Myocyte (in vitro differentiated cells): ENCODE results near the gene FJX1. TPM values are rescaled to one million over a fixed set of nuclear protein-coding genes. Genes with fewer than 3 reads are reported as not detected.
A peak's percentile ranks its signal among the peaks of the same experiment; 100 is the strongest.

ENCODE experiments used
- DNase-seq: peaks from one replicate; pipeline ENCODE4 v3.0.0-alpha.2; 2012; ENCODE audit warnings: low read depth
- polyA plus RNA-seq: library from polyadenylated mRNA; unstranded; fragments of >200 nt; gene quantifications from one replicate; pipeline ENCODE4 v1.2.1, GENCODE V29; 2012; ENCODE audit warnings: missing spikeins
- total RNA-seq: library from RNA; depleted of rRNA; stranded (reverse); fragments of >200 nt; gene quantifications from 2 replicates; pipeline ENCODE4 v1.2.3, GENCODE V29; 2014

The FJX1 gene, protein sequence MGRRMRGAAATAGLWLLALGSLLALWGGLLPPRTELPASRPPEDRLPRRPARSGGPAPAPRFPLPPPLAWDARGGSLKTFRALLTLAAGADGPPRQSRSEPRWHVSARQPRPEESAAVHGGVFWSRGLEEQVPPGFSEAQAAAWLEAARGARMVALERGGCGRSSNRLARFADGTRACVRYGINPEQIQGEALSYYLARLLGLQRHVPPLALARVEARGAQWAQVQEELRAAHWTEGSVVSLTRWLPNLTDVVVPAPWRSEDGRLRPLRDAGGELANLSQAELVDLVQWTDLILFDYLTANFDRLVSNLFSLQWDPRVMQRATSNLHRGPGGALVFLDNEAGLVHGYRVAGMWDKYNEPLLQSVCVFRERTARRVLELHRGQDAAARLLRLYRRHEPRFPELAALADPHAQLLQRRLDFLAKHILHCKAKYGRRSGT
- total RNA-seq, result 42.9 and 48.1 TPM in 2 replicates
- polyA plus RNA-seq, result 62.7 TPM

DNA sequence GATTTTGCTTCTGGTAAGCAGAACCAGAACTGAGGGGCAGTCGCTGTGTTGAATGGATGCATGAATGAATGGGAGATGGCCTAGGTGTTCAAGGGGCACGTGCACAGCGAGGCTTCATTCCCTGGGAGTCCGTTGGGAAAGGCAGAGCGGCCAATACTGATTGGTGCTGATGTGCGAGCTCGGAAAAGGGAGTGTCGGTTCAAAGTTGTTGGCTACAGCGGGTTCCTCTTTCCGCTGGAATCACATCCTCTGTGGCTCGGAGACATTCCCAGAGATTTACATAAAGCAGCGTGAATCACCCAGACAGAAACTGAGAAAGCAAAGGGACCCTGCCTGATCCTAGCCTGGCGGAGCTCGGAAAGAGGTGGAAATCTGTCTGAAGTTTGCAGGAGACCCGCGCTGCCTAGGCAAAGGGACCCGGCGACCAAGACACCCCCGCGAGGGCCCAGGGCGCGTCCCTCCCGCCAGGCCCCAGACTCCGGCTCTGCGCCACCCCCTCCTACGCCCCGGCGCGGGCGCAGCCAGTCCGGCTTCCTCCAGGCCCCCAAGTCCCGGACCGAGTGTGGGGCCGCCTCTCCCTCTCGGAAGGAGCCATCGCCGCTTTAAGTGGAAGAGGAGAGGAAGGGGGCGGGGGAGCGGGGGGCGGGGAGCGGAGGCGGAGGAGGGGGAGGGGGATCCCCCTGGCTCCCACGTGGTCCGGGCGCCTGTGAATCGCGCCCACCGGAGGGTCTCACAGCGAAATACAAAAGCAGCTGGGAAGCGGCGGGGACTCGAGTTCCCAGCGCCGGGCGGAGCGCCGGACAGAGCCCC is at the start of gene FJX1:
Gene FJX1 (plus strand): TSS at position 774 of the 810 bp plus-strand sequence. CDS start 177 bp downstream, outside the sequence.
- DNase-seq, result peak; percentile 88

DNA sequence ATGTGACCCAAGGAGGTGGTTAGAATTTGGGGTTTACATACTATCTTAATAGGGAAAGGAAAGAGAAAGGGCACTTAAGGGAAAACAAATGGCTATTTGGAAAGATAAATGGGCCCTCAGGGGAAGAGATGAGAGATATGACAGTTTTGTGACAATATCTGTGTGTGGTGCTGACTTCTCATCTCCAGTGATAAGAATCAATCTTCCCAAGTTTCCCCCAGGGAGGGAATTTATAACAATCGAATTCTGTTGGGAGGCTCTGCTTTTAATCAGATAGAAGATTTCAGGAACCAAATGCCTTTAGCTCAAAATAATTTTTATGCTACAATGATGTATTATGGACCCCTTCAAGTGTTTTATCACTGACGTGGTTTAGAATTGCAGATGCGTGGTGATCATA is 46.6 kb upstream of the FJX1 start:
- no peak for DNase-seq

DNA sequence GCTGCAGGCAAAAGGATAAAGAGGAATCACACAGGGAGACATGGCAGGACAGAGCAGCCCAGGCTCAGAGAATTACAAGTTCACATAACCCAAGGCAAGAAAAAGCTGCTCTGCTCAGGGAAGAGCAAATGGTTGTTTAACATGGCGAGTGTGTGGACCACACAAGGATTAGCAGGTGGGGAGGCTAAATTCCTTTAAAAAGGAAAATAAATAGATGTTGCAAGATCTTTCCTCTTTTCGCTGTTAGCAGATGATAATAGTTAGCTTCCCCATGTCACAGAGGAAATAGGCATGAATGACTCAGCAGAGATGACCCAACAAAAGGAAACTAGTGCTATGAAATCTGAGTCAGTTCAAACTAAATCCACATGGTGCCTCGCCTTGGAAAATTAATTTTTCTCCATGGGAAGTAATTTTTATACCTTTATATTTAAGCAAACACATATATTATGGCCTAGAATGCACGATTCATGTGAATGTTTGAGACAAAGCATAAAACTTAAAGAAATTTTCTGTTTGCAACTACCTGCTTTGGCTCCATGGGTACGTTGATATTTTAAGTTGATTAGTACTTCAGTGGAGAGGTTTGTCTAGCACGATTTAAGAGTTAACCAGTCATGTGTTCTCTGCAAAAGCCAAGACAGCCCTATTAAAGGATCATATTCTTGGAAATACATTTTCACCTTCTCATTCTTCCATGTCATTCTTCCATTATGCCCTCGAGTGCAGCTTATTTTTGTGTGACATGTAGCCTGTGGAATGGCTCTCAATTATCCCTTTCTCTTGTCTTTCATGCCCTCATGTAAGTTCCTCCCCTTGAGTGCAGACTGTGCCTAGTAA is 38.5 kb upstream of the FJX1 start:
- peak; percentile 75 for DNase-seq

DNA sequence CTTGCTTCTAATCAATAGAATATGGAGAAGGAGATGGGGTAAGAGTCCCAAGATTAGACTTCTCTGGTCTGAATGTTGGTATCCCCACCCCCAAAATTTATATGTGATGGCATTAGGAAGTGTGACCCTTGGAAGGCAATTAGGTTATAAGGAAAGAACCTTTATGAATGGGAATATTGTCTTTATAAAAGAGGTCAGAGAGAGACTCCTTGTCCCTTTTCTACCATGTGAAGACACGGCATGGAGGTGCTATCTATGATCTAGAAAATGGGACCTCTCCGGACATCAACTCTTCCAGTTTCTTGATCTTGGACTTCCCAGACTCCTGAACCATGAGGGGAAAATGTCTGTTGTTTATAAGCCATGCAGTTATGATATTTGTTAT is 37.9 kb upstream of the FJX1 start:
- no peak for DNase-seq

- DNase-seq, result no peak
Observed at GRCh38 chr11:35582033-35582432, 36.2 kb upstream of the FJX1 start.

GRCh38 chr11:35583126-35583525 is 35.1 kb upstream of the FJX1 start:
- no peak for DNase-seq

DNA sequence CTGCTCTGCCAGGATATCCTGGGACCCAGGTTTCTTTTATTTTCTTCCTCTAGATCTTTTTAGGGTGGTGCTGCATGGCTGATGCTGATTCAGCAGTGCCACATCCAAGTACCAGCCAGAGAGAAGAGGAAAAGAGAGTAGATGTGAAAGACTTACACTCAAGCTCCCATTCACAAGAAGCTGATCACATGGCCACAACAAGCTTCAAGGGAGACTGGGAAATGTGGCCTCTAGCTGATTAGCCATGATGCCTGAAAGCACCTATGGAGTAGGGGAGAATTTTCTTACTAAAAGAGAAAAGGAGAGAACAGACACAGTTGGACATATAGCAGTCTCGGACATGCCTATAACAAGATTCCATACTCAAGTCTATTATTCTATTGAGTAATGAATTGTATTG is 34.4 kb upstream of the FJX1 start:
- no peak for DNase-seq

GRCh38 chr11:35584321-35584720 is 33.9 kb upstream of the FJX1 start:
- DNase-seq, result peak; percentile 63

DNA sequence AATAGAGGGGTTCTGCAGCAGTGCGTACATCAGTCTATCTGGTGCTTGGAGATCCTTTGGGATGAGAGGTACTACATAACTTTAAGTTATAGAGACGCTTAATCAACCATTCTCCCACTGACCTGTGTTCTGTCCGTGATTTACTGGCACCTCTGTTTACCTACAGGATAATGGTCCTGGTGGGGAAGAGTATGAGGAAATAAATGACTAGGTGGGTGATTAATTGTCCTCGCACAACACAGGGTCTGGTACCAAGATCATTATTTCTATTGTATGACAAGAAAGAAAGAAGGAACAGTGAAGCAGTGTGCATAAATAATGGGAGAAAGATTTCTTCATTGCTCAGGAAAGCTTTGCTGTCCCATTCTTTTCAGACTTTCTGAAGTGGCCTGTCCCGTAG is 32.8 kb upstream of the FJX1 start:
- no peak for DNase-seq

DNA sequence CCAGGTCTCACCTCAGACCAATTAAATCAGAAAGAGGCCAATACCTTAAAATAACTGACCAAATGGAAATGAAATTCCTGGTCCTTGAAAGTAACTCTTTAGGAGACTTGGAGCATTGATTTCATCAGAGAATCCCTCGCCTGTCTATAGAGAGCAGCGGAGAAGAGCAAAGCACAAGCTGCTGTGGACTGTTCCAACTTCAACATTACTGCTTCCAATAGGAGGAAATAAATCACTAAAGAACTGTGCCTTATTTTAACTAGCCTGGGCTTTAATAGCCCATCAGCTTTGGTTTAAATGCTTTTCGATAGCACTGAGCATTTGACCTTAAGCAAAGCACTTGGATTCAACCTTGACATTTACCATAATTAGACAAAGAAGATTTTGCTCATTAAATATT is 32.0 kb upstream of the FJX1 start:
- DNase-seq, result no peak

DNA sequence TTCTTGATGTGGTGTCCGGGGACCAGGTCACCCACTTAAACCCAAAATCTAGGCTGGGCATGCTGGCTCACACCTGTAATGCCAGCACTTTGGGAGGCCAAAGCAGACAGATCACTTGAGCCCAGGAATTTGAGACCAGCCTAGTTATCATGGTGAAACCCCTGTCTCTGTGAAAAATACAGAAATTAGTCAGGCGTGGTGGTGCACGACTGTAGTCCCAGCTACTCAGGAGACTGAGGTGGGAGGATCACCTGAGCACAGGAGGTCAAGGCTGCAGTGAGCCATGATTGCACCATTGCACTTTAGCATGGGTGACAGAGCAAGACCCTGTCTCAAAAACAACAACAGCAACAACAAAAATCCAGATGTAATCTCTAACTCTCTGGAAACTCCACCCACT is 30.3 kb upstream of the FJX1 start:
- DNase-seq, result no peak

- peak; percentile 51 for DNase-seq
Observed at GRCh38 chr11:35588627-35589026, 29.6 kb upstream of the FJX1 start.

DNA sequence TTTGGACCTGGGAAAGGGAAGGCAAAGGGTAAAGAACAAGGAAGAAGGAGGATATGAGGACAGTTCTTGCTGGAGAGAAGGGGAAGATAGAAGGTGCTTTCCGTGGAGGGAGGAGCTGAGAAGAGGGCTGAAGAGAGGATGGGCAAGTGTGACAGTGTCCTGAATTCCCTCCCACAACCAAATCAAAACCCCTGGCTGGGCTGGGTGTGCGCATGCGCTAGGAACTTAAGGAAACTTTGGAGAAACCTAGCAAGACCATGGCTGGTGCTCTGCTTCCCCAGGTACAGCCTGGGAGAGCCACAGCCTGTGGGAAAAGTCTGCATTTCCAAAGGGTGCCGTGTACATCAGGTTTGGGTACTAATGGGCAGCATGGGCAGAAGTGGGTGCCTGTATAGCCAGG is 29.0 kb upstream of the FJX1 start:
- no peak for DNase-seq

GRCh38 chr11:35590412-35590811 is 27.8 kb upstream of the FJX1 start:
- DNase-seq, result no peak

GRCh38 chr11:35593143-35593542 is 25.1 kb upstream of the FJX1 start:
- peak; percentile 98 for DNase-seq

DNA sequence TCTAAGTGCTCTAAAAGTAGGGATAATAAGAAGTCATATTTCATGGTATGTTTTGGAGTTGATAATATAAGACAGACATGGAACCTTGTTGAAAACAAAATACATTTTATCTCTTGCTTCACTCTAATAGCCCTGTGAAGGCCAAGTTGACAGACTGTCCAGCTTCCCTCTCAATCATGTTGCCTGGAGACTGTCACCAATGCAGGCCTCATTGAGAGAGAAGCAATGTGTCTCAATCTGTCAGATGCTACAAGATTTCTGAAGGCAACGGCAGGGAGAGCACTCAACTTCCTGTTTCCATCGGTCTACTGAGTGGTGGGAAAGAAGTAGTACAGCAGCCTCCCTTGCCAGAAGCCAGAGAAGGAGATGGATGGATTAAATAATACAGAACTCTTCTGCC is 23.6 kb upstream of the FJX1 start:
- DNase-seq, result no peak

GRCh38 chr11:35598254-35599125 is 19.8 kb upstream of the FJX1 start:
- peak; percentile 62 for DNase-seq

GRCh38 chr11:35600331-35600838 is 17.9 kb upstream of the FJX1 start:
- no peak for DNase-seq

DNA sequence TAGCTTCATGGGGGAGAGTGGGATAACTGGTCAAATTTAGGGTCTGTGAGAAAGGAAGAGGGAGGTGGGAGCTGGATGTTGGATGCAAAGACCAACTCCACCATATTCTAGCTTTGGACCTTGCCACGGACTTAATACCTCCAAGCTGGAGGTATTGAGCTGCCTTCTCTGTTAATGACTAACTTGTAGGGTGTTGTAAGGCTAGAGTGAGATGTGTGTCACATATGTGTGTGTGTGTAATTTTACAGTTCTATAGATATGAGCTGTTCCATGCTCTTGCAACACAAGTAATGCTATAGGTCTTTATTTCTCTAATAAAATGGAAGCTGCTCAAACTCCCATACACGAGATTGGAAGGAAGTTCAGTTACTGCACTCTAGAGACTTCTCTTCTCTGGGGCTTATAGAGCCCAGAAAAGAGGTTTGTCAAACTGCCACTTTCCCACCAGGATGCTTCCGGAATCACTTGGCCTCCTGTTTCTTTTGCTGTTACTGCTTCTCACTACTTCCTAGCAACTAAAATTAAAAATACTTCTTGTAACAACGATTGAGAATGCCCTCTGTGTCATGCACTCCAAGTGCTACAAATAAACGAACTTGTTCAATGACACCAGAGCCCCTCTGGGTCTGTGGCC is 16.0 kb upstream of the FJX1 start:
- DNase-seq, result no peak

- no peak for DNase-seq
Observed at GRCh38 chr11:35602979-35603378, 15.3 kb upstream of the FJX1 start.
